ENCODE measurements around the gene GINS2. TPM values are rescaled to one million over a fixed set of nuclear protein-coding genes. Genes with fewer than 3 reads are reported as not detected.

The GINS2 gene
- polyA plus RNA-seq, 1 of the 3 experiments (the other 2 are of a cell fraction): 9.0 TPM

DNA sequence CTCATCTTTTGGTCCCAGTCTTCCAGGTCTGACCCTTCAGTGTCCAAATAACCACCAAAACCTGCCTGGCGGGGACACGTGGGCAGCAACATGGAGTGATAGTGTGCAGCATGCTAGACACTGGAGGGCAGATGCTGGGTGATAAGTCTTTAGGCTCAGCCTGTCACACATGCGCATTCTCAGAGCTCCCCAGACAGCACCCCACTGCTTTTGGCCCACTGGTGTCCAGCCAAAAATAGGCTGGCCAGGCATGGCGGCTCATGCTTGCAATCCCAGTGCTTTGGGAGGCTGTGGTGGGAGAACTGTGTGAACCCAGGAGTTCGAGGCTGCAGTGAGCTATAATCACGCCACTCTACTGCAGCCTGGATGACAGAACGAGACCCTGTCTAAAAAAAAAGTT lies 12.3 kb downstream of the GINS2 start:
- Histone ChIP-seq H3K79me2 (ENCODE audit: insufficient read depth) (no peaks in the 10 kb centered on the region), H3K4me2 (no peak overlapping the region), H3F3A (replicated peaks; ENCODE audit: insufficient read depth) (peaks cover 8% of the 10 kb centered on the region), H3K9ac (no peak overlapping the region), H3K9me3 (no peaks in the 10 kb centered on the region), H3K27ac (ENCODE audit: low read depth in 2 of 2, low read length in 1 of 2) (peak overlapping the region in 1 of 2 experiments; percentile 53; a peak in 2 of 4 replicates), H3K4me3 (ENCODE audit: low read depth in 2 of 2, low read length in 1 of 2) (no peak overlapping the region), H3K9me2 (no peaks in the 10 kb centered on the region), H4K20me1 (ENCODE audit: insufficient read depth) (no peaks in the 10 kb centered on the region), H3K4me1 (ENCODE audit: control insufficient read depth in 1 of 2, insufficient read depth in 2 of 2, low read depth in 1 of 2, low read length in 1 of 2) (peaks cover 9 to 47% of the 10 kb centered on the region in 2 experiments; a peak in 2 of 4 replicates), H3K27me3 (ENCODE audit: insufficient read depth) (no peaks in the 10 kb centered on the region), H2AFZ (ENCODE audit: low read depth) (no peak overlapping the region), H3K36me3 (replicated peaks in 1 of 2; ENCODE audit: control insufficient read depth in 1 of 2, insufficient read depth in 2 of 2, low read length in 1 of 2) (peaks cover 56 to 72% of the 10 kb centered on the region in 2 experiments)
- CTCF ChIA-PET: interaction anchor here (1.0 to 13.2 kb wide), 8 partner anchors 10 to 84 kb away, joined by 3 to 138 read pairs (median 4); no protein-coding TSS in a partner anchor
- POLR2A ChIA-PET: interaction anchor here (1.4 kb wide), 1 partner anchor 13 kb away, joined by 3 read pairs; the partner anchor contains the start of gene GINS2
- no peak for DNase-seq
- WGBS (ENCODE audit: low lambda C conversion rate): 87% methylated on average over 7 of the region's 7 CpGs
- TF ChIP-seq RFX5 (IDR thresholded peaks at IDR 0.05; ENCODE audit: low read length) (no peak), MXI1 (IDR thresholded peaks at IDR 0.05; ENCODE audit: low read depth, low read length) (peak; percentile 39; the same call in 1 of the 2 replicates)
- TF ChIP-seq, protein P1, sequence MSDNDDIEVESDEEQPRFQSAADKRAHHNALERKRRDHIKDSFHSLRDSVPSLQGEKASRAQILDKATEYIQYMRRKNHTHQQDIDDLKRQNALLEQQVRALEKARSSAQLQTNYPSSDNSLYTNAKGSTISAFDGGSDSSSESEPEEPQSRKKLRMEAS (IDR thresholded peaks at IDR 0.05; ENCODE audit: low read depth): no peak

DNA sequence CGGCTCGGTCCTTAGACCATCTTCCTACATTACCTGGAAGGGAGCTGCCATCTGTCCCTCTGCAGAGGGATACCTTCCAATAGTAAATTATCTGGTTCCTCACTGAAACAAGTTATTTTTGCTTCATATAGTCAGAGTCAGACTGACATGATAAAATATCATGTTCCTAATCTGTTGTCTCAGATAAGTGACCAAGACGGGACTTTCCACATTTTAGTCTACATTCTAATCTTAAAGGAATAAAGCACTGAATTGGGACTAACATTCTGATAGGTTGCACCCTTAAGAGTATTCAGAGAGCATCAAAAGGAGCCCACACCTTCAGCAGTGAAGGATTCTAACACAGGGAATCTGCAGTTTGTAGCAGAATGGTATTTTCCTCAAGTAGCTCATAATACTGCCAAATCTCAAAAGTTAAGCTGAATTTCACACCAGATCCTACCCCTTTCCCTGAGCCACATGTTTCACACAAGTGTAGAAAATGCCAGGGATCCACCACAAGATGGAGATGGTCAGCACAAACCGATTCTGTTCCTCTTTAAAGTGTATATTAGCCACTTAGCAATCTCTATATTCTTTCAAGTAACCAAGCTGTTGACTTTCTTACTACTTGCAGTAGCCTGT lies 13.4 kb downstream of the GINS2 start:
- peaks cover 3% of the 10 kb centered on the region; the same call in 1 of the 2 replicates for H4K20me1 ChIP-seq (ENCODE audit: insufficient read depth)
- 72% methylated on average over 4 of the region's 4 CpGs for WGBS (ENCODE audit: low lambda C conversion rate)

More for the DNA sequence above, 13.4 kb downstream of the GINS2 start:
- Histone ChIP-seq H3K36me3 (replicated peaks in 1 of 2; ENCODE audit: control insufficient read depth in 1 of 2, insufficient read depth in 2 of 2, low read length in 1 of 2) (peaks cover 59 to 75% of the 10 kb centered on the region in 2 experiments), H3K27me3 (ENCODE audit: insufficient read depth) (no peaks in the 10 kb centered on the region), H3K9me2 (no peaks in the 10 kb centered on the region), H2AFZ (ENCODE audit: low read depth) (no peak overlapping the region), H3K9ac (no peak overlapping the region), H3K4me2 (no peak overlapping the region), H3F3A (replicated peaks; ENCODE audit: insufficient read depth) (peaks cover 8% of the 10 kb centered on the region), H3K4me3 (ENCODE audit: low read depth in 2 of 2, low read length in 1 of 2) (no peak overlapping the region), H3K9me3 (no peaks in the 10 kb centered on the region), H3K27ac (ENCODE audit: low read depth in 2 of 2, low read length in 1 of 2) (peak overlapping the region in 1 of 2 experiments; percentile 96; a peak in 2 of 4 replicates), H3K79me2 (ENCODE audit: insufficient read depth) (no peaks in the 10 kb centered on the region), H3K4me1 (ENCODE audit: control insufficient read depth in 1 of 2, insufficient read depth in 2 of 2, low read depth in 1 of 2, low read length in 1 of 2) (peaks cover 9 to 47% of the 10 kb centered on the region in 2 experiments; a peak in 2 of 4 replicates)
- TF ChIP-seq, protein P2, sequence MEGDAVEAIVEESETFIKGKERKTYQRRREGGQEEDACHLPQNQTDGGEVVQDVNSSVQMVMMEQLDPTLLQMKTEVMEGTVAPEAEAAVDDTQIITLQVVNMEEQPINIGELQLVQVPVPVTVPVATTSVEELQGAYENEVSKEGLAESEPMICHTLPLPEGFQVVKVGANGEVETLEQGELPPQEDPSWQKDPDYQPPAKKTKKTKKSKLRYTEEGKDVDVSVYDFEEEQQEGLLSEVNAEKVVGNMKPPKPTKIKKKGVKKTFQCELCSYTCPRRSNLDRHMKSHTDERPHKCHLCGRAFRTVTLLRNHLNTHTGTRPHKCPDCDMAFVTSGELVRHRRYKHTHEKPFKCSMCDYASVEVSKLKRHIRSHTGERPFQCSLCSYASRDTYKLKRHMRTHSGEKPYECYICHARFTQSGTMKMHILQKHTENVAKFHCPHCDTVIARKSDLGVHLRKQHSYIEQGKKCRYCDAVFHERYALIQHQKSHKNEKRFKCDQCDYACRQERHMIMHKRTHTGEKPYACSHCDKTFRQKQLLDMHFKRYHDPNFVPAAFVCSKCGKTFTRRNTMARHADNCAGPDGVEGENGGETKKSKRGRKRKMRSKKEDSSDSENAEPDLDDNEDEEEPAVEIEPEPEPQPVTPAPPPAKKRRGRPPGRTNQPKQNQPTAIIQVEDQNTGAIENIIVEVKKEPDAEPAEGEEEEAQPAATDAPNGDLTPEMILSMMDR (IDR thresholded peaks at IDR 0.05): peak; percentile 57
- TF ChIP-seq RAD21 (IDR thresholded peaks at IDR 0.05; ENCODE audit: low read length): peak; percentile 49
- peak; percentile 40 for TF ChIP-seq SMC3 (IDR thresholded peaks at IDR 0.05; ENCODE audit: low read depth, low read length)
- no peak for TF ChIP-seq YY1 (IDR thresholded peaks at IDR 0.05; ENCODE audit: low read depth)
- no peak for TF ChIP-seq RFX5 (IDR thresholded peaks at IDR 0.05; ENCODE audit: low read length)
- TF ChIP-seq, protein P1 (IDR thresholded peaks at IDR 0.05; ENCODE audit: low read depth): peak; percentile 45; the same call in 1 of the 2 replicates
- TF ChIP-seq MXI1 (IDR thresholded peaks at IDR 0.05; ENCODE audit: low read depth, low read length): peak; percentile 61; the same call in 1 of the 2 replicates
- CTCF ChIA-PET: interaction anchor here (1.0 to 13.2 kb wide), 14 partner anchors 8 to 125 kb away, joined by 3 to 138 read pairs (median 4); no protein-coding TSS in a partner anchor
- POLR2A ChIA-PET: no interaction called here
- no peak for DNase-seq
